HepG2 (cell line): Measurements from ENCODE around the gene ARHGAP33. TPM values are rescaled to one million over a fixed set of nuclear protein-coding genes. Genes with fewer than 3 reads are reported as not detected.
A peak's percentile ranks its signal among the peaks of the same experiment; 100 is the strongest.

Source experiments
- BRD4 ChIP-seq: sonication (generic); formaldehyde crosslinking; IDR thresholded peaks from 2 replicates; pipeline ENCODE4 v1.4.0; 2020; ENCODE audit warnings: missing genetic modification reagents
- KAT2B ChIP-seq: fragments of 150-350 bp; IDR thresholded peaks from 2 replicates; pipeline ENCODE4 v1.6.1; 2014; ENCODE audit warnings: low read depth, low read length, borderline replicate concordance
- MAF1 ChIP-seq: sonication (generic); formaldehyde crosslinking; IDR thresholded peaks from 2 replicates; pipeline ENCODE4 v1.5.0; 2020; ENCODE audit warnings: missing genetic modification reagents, borderline replicate concordance
- NKX3-1 ChIP-seq: sonication (generic); formaldehyde crosslinking; IDR thresholded peaks from 2 replicates; pipeline ENCODE4 v1.5.0; 2020; ENCODE audit warnings: missing genetic modification reagents
- NR1H2 ChIP-seq: sonication (generic); formaldehyde crosslinking; IDR thresholded peaks from 2 replicates; pipeline ENCODE4 v1.8.1; 2022; ENCODE audit warnings: low read depth, missing genetic modification reagents, borderline replicate concordance
- NR2C2 ChIP-seq: sonication (generic); formaldehyde crosslinking; IDR thresholded peaks from 2 replicates; pipeline ENCODE4 v1.4.0; 2020; ENCODE audit warnings: missing genetic modification reagents, mild to moderate bottlenecking, moderate library complexity, borderline replicate concordance
- PHF21A ChIP-seq: sonication (generic); formaldehyde crosslinking; IDR thresholded peaks from 2 replicates; pipeline ENCODE4 v1.5.0; 2020; ENCODE audit warnings: mild to moderate bottlenecking, missing genetic modification reagents
- REPIN1 ChIP-seq: sonication (generic); formaldehyde crosslinking; IDR thresholded peaks from 2 replicates; pipeline ENCODE4 v1.8.0; 2022; ENCODE audit warnings: missing genetic modification reagents, low read depth, mild to moderate bottlenecking, borderline replicate concordance
- RFXAP ChIP-seq: sonication (generic); formaldehyde crosslinking; IDR thresholded peaks from 2 replicates; pipeline ENCODE4 v1.4.0; 2020; ENCODE audit warnings: missing genetic modification reagents, borderline replicate concordance
- RXRA ChIP-seq: sonication (generic); formaldehyde crosslinking; IDR thresholded peaks from 2 replicates; pipeline ENCODE4 v1.5.1; 2020; ENCODE audit warnings: missing genetic modification reagents
- ZNF138 ChIP-seq: sonication (generic); formaldehyde crosslinking; IDR thresholded peaks from 2 replicates; pipeline ENCODE4 v1.5.0; 2020; ENCODE audit warnings: mild to moderate bottlenecking, low read depth, missing genetic modification reagents
- ZNF558 ChIP-seq: sonication (generic); formaldehyde crosslinking; IDR thresholded peaks from 2 replicates; pipeline ENCODE4 v1.9.0; 2022; ENCODE audit warnings: mild to moderate bottlenecking, missing genetic modification reagents, borderline replicate concordance
- ZSCAN12 ChIP-seq: sonication (generic); formaldehyde crosslinking; IDR thresholded peaks from 2 replicates; pipeline ENCODE4 v1.9.0; 2021; ENCODE audit warnings: mild to moderate bottlenecking, missing genetic modification reagents
- polyA plus RNA-seq, 8 experiments: library from polyadenylated mRNA; depleted of rRNA in 3 of 8; stranded (reverse) in 7 of 8; unstranded in 1 of 8; fragments of >200 nt; fragmentation: Illumina TruSeq in 4 of 8; extraction: Trizol in 4 of 8; gene quantifications; 2 replicates each; pipeline versions ENCODE4 v1.2.1 to v1.2.3, GENCODE V29; 2011 to 2016; ENCODE audit warnings: low read depth in 4 of 8, missing spikeins in 1 of 8, mixed read lengths in 1 of 8; ENCODE audit not compliant: insufficient read depth in 1 of 8
- total RNA-seq, 5 experiments: library from RNA; depleted of rRNA; stranded (reverse); fragments of >200 nt; fragmentation: Illumina TruSeq; extraction: Trizol; gene quantifications; 2 replicates each; pipeline ENCODE4 v1.2.3, GENCODE V29; 2016; ENCODE audit warnings: low read depth in 1 of 5
- TF ChIP-seq, protein P1 (sequence below): sonication (generic); formaldehyde crosslinking; IDR thresholded peaks from 2 replicates; pipeline ENCODE4 v1.4.0; 2020; ENCODE audit warnings: missing genetic modification reagents, borderline replicate concordance
- TF ChIP-seq, protein P2 (sequence below): IDR thresholded peaks from 2 replicates; pipeline ENCODE4 v1.6.1; 2016; ENCODE audit warnings: missing genetic modification reagents, missing compliant biosample characterization
- TF ChIP-seq, protein P3 (sequence below): fragments of 450-650 bp; IDR thresholded peaks from 2 replicates; pipeline ENCODE4 v1.6.1; 2017
- TF ChIP-seq, protein P4 (sequence below): sonication (generic); formaldehyde crosslinking; IDR thresholded peaks from 2 replicates; pipeline ENCODE4 v1.4.0; 2020; ENCODE audit warnings: missing genetic modification reagents, mild to moderate bottlenecking, borderline replicate concordance
- TF ChIP-seq, protein P5 (sequence below): sonication (generic); formaldehyde crosslinking; IDR thresholded peaks from 2 replicates; pipeline ENCODE4 v1.4.0; 2020; ENCODE audit warnings: missing genetic modification reagents

The ARHGAP33 gene
- total and polyA plus RNA-seq, 2 of the 13 experiments (the other 11 are each of a cell fraction or from before 2014, with no cell fraction given): 1.3 to 2.7 TPM

DNA sequence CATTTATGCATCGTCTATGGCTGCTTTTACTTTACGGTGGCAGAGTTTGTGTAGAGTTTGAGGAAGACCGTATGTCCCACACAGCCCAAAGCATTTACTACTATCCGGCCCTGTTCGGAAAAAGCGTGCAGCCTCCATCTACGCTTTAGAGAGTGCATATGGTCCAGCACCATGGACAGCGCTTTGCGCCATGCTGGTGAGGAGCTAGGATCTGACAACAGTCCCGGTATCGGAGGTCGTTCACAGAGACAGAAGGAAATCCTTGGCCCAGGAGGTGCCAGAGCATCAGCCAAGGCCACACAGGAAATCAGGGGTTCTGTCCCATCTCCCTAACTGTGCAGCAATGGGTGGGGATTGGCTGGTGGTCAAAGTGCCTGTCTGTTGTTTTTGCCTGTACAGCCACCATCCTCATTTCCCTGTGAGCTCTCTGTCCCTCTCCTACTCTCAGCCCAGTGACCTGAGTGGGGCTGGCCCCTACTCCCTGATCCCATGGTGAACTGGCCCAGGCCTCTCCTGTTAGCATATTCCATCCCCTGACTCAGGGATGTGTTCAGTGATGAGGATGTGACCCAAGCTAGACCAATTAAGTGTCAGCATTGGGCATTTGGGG lies 53.4 kb downstream of the ARHGAP33 start (continued):
- TF ChIP-seq, protein P1, sequence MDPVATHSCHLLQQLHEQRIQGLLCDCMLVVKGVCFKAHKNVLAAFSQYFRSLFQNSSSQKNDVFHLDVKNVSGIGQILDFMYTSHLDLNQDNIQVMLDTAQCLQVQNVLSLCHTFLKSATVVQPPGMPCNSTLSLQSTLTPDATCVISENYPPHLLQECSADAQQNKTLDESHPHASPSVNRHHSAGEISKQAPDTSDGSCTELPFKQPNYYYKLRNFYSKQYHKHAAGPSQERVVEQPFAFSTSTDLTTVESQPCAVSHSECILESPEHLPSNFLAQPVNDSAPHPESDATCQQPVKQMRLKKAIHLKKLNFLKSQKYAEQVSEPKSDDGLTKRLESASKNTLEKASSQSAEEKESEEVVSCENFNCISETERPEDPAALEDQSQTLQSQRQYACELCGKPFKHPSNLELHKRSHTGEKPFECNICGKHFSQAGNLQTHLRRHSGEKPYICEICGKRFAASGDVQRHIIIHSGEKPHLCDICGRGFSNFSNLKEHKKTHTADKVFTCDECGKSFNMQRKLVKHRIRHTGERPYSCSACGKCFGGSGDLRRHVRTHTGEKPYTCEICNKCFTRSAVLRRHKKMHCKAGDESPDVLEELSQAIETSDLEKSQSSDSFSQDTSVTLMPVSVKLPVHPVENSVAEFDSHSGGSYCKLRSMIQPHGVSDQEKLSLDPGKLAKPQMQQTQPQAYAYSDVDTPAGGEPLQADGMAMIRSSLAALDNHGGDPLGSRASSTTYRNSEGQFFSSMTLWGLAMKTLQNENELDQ: peak; percentile 98; the same call in 1 of the 2 replicates
- TF ChIP-seq MAF1 (CRISPR knock-in tag): 0 out of 2 replicates have a peak, but pooled peaks have one; percentile 45
- TF ChIP-seq, protein P2, sequence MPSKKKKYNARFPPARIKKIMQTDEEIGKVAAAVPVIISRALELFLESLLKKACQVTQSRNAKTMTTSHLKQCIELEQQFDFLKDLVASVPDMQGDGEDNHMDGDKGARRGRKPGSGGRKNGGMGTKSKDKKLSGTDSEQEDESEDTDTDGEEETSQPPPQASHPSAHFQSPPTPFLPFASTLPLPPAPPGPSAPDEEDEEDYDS: peak; percentile 75
- TF ChIP-seq BRD4 (CRISPR knock-in tag): no peak
- TF ChIP-seq NKX3-1 (CRISPR knock-in tag): peak; percentile 97
- TF ChIP-seq, protein P3, sequence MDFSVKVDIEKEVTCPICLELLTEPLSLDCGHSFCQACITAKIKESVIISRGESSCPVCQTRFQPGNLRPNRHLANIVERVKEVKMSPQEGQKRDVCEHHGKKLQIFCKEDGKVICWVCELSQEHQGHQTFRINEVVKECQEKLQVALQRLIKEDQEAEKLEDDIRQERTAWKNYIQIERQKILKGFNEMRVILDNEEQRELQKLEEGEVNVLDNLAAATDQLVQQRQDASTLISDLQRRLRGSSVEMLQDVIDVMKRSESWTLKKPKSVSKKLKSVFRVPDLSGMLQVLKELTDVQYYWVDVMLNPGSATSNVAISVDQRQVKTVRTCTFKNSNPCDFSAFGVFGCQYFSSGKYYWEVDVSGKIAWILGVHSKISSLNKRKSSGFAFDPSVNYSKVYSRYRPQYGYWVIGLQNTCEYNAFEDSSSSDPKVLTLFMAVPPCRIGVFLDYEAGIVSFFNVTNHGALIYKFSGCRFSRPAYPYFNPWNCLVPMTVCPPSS: no peak
- no peak for TF ChIP-seq KAT2B
- TF ChIP-seq, protein P4, sequence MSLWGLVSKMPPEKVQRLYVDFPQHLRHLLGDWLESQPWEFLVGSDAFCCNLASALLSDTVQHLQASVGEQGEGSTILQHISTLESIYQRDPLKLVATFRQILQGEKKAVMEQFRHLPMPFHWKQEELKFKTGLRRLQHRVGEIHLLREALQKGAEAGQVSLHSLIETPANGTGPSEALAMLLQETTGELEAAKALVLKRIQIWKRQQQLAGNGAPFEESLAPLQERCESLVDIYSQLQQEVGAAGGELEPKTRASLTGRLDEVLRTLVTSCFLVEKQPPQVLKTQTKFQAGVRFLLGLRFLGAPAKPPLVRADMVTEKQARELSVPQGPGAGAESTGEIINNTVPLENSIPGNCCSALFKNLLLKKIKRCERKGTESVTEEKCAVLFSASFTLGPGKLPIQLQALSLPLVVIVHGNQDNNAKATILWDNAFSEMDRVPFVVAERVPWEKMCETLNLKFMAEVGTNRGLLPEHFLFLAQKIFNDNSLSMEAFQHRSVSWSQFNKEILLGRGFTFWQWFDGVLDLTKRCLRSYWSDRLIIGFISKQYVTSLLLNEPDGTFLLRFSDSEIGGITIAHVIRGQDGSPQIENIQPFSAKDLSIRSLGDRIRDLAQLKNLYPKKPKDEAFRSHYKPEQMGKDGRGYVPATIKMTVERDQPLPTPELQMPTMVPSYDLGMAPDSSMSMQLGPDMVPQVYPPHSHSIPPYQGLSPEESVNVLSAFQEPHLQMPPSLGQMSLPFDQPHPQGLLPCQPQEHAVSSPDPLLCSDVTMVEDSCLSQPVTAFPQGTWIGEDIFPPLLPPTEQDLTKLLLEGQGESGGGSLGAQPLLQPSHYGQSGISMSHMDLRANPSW: no peak
- TF ChIP-seq NR1H2 (CRISPR knock-in tag): peak; percentile 86; the same call in 1 of the 2 replicates
- peak; percentile 84 for TF ChIP-seq REPIN1 (CRISPR knock-in tag)
- peak; percentile 91 for TF ChIP-seq ZNF138
- 0 out of 2 replicates have a peak, but pooled peaks have one; percentile 25 for TF ChIP-seq PHF21A (CRISPR knock-in tag)
- TF ChIP-seq, protein P5, sequence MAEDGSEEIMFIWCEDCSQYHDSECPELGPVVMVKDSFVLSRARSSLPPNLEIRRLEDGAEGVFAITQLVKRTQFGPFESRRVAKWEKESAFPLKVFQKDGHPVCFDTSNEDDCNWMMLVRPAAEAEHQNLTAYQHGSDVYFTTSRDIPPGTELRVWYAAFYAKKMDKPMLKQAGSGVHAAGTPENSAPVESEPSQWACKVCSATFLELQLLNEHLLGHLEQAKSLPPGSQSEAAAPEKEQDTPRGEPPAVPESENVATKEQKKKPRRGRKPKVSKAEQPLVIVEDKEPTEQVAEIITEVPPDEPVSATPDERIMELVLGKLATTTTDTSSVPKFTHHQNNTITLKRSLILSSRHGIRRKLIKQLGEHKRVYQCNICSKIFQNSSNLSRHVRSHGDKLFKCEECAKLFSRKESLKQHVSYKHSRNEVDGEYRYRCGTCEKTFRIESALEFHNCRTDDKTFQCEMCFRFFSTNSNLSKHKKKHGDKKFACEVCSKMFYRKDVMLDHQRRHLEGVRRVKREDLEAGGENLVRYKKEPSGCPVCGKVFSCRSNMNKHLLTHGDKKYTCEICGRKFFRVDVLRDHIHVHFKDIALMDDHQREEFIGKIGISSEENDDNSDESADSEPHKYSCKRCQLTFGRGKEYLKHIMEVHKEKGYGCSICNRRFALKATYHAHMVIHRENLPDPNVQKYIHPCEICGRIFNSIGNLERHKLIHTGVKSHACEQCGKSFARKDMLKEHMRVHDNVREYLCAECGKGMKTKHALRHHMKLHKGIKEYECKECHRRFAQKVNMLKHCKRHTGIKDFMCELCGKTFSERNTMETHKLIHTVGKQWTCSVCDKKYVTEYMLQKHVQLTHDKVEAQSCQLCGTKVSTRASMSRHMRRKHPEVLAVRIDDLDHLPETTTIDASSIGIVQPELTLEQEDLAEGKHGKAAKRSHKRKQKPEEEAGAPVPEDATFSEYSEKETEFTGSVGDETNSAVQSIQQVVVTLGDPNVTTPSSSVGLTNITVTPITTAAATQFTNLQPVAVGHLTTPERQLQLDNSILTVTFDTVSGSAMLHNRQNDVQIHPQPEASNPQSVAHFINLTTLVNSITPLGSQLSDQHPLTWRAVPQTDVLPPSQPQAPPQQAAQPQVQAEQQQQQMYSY (CRISPR knock-in tag): no peak; the same call in 1 of the 2 replicates
- TF ChIP-seq RXRA (CRISPR knock-in tag): peak; percentile 41; the same call in 1 of the 2 replicates
- TF ChIP-seq RFXAP (CRISPR knock-in tag): 0 out of 2 replicates have a peak, but pooled peaks have one; percentile 55
- TF ChIP-seq ZNF558 (CRISPR knock-in tag): peak; percentile 96; the same call in 1 of the 2 replicates
- no peak for TF ChIP-seq NR2C2 (CRISPR knock-in tag)
- peak; percentile 94; the same call in 1 of the 2 replicates for TF ChIP-seq ZSCAN12 (CRISPR knock-in tag)
